H1 (cell line): ENCODE results near the gene FAM50A. TPM values are rescaled to one million over a fixed set of nuclear protein-coding genes. Genes with fewer than 3 reads are reported as not detected.

Source experiments
- MAFK ChIP-seq: IDR thresholded peaks from 2 replicates; pipeline ENCODE4 v1.6.1; 2012; ENCODE audit warnings: low read depth, mild to moderate bottlenecking, improper control_type of control experiment, low read length
- TEAD4 ChIP-seq: IDR thresholded peaks from 2 replicates; pipeline ENCODE4 v1.6.1; 2012; ENCODE audit warnings: low read depth, low read length, inconsistent platforms, mixed read lengths
- polyA plus RNA-seq, 7 experiments: library from polyadenylated mRNA; depleted of rRNA in 3 of 7; stranded (reverse) in 5 of 7; unstranded in 2 of 7; fragments of >200 nt in 5 of 7; fragments of 200-250 nt in 2 of 7; gene quantifications; 1 replicate in 5 of 7; 2 replicates in 1 of 7; 4 replicates in 1 of 7; pipeline versions ENCODE4 v1.2.1 to v1.2.3, GENCODE V29; 2011 to 2013; ENCODE audit warnings: missing spikeins in 2 of 7, mixed read lengths in 2 of 7
- total RNA-seq: library from RNA; stranded (reverse); fragmentation: NEBNext Ultra II Directional; extraction: Animal tissue kit (Norgen Biotek cat#: 25700); gene quantifications from 2 replicates; pipeline ENCODE4 v1.2.1, GENCODE V29; 2021

Gene FAM50A
- total and polyA plus RNA-seq, 2 of the 8 experiments (the other 6 are each of a cell fraction or from before 2014, with no cell fraction given): 30.7 to 48.7 TPM

DNA sequence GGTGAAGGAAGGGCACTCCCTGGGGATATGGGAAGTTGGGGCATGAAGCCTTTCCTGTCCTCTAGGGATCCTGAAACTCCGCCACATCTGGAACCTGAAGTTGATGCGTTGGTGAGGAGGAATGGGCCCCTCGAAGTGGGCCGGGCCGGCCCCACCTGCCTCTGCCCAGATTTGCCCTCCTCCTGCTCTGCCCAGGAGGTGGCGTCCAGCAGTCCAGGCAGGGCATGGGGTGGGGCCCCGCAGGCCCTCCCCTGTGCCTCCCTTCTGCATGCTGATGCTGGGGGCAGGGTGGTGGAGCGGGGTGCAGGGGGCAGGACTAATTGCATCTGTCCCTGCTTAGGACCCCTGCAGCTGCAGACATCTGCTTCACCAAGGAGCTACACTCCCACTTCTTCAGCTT lies 30.8 kb upstream of the FAM50A start (continued):
- TF ChIP-seq TEAD4 (no peak), MAFK (no peak)
- TF ChIP-seq, all 59 proteins: peak for 0
